Neural cell (in vitro differentiated cells): ENCODE results near the gene MYO1H.
"Not testable (repeated sequence)": the region's sequence is repeated elsewhere in the genome, so short reads cannot be mapped to it uniquely, and the experiment has no call there.

ENCODE experiments used
- CTCF ChIP-seq: fragments of 450-650 bp; IDR thresholded peaks from 2 replicates; pipeline ENCODE4 v1.5.1; 2014; ENCODE audit warnings: antibody characterized with exemption, mild to moderate bottlenecking, moderate library complexity; ENCODE audit not compliant: poor library complexity, severe bottlenecking
- EP300 ChIP-seq: fragments of 450-650 bp; conservative IDR thresholded peaks from 2 replicates; pipeline ENCODE4 v1.6.1; 2014; ENCODE audit warnings: antibody characterized with exemption, mild to moderate bottlenecking, moderate library complexity; ENCODE audit not compliant: poor library complexity, severe bottlenecking
- EZH2 ChIP-seq: fragments of 200-600, 300-800 bp; shearing (Covaris generic), sonication (generic); IDR thresholded peaks from 2 replicates; pipeline ENCODE4 v1.6.1; 2014; ENCODE audit warnings: antibody characterized with exemption, low read length, borderline replicate concordance, mild to moderate bottlenecking; ENCODE audit not compliant: insufficient read depth, poor library complexity, severe bottlenecking
- MXI1 ChIP-seq: fragments of 450-650 bp; conservative IDR thresholded peaks from 2 replicates; pipeline ENCODE4 v1.6.1; 2014; ENCODE audit warnings: antibody characterized with exemption, mild to moderate bottlenecking; ENCODE audit not compliant: poor library complexity, severe bottlenecking
- POLR2AphosphoS5 ChIP-seq: IDR thresholded peaks from 2 replicates; pipeline ENCODE4 v1.6.1; 2012
- RAD21 ChIP-seq: fragments of 450-650 bp; conservative IDR thresholded peaks from 2 replicates; pipeline ENCODE4 v1.6.1; 2014; ENCODE audit warnings: antibody characterized with exemption, mild to moderate bottlenecking, moderate library complexity
- TAF1 ChIP-seq: IDR thresholded peaks from 2 replicates; pipeline ENCODE4 v1.6.1; 2012; ENCODE audit warnings: low read depth
- TF ChIP-seq, protein P1 (sequence below): IDR thresholded peaks from 2 replicates; pipeline ENCODE4 v1.6.1; 2012; ENCODE audit warnings: borderline replicate concordance

- not testable (repeated sequence) for TF ChIP-seq CTCF, MXI1, RAD21, EZH2, TAF1, POLR2AphosphoS5, EP300
- TF ChIP-seq, protein P1, sequence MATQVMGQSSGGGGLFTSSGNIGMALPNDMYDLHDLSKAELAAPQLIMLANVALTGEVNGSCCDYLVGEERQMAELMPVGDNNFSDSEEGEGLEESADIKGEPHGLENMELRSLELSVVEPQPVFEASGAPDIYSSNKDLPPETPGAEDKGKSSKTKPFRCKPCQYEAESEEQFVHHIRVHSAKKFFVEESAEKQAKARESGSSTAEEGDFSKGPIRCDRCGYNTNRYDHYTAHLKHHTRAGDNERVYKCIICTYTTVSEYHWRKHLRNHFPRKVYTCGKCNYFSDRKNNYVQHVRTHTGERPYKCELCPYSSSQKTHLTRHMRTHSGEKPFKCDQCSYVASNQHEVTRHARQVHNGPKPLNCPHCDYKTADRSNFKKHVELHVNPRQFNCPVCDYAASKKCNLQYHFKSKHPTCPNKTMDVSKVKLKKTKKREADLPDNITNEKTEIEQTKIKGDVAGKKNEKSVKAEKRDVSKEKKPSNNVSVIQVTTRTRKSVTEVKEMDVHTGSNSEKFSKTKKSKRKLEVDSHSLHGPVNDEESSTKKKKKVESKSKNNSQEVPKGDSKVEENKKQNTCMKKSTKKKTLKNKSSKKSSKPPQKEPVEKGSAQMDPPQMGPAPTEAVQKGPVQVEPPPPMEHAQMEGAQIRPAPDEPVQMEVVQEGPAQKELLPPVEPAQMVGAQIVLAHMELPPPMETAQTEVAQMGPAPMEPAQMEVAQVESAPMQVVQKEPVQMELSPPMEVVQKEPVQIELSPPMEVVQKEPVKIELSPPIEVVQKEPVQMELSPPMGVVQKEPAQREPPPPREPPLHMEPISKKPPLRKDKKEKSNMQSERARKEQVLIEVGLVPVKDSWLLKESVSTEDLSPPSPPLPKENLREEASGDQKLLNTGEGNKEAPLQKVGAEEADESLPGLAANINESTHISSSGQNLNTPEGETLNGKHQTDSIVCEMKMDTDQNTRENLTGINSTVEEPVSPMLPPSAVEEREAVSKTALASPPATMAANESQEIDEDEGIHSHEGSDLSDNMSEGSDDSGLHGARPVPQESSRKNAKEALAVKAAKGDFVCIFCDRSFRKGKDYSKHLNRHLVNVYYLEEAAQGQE: not testable (repeated sequence)
These were observed 26.4 kb upstream of the MYO1H start for GRCh38 chr12:109321294-109321693.
